Measurements from ENCODE around the gene LRRFIP1. TPM values are rescaled to one million over a fixed set of nuclear protein-coding genes. Genes with fewer than 3 reads are reported as not detected.

The LRRFIP1 gene
- total and polyA plus RNA-seq, 2 of the 13 experiments (the other 11 are each of a cell fraction or from before 2014, with no cell fraction given), result 15.9 to 40.5 TPM

GRCh38 chr2:237743561-237744269 is 116.3 kb downstream of the LRRFIP1 start (continued):
- peak; percentile 55; the same call in 1 of the 2 replicates for TF ChIP-seq TFDP1 (CRISPR knock-in tag; IDR thresholded peaks at IDR 0.05; ENCODE audit: borderline replicate concordance)
- peak; percentile 92 for TF ChIP-seq RXRA (CRISPR knock-in tag; IDR thresholded peaks at IDR 0.05)
- TF ChIP-seq SYNCRIP (IDR thresholded peaks at IDR 0.05; ENCODE audit: insufficient read depth, low read depth, low read length), result no peak
- TF ChIP-seq TEAD3 (CRISPR knock-in tag; optimal IDR thresholded peaks at IDR 0.05; ENCODE audit: borderline replicate concordance), result peak; percentile 94
- TF ChIP-seq ZFP82 (CRISPR knock-in tag; IDR thresholded peaks at IDR 0.05; ENCODE audit: borderline replicate concordance), result no peak
- no peak for TF ChIP-seq ZNF570 (CRISPR knock-in tag; IDR thresholded peaks at IDR 0.05; ENCODE audit: borderline replicate concordance)
- TF ChIP-seq NONO (IDR thresholded peaks at IDR 0.05), result no peak
- TF ChIP-seq NONO (CRISPR knock-in tag; conservative IDR thresholded peaks at IDR 0.05), result no peak
- 0 out of 2 replicates have a peak, but pooled peaks have one; percentile 28 for TF ChIP-seq RNF2 (conservative IDR thresholded peaks at IDR 0.05; ENCODE audit: low read depth)
- TF ChIP-seq SMAD9 (CRISPR knock-in tag; IDR thresholded peaks at IDR 0.05), result 0 out of 2 replicates have a peak, but pooled peaks have one; percentile 51
- TF ChIP-seq NRL (CRISPR knock-in tag; IDR thresholded peaks at IDR 0.05; ENCODE audit: borderline replicate concordance), result no peak
- TF ChIP-seq MED8 (CRISPR knock-in tag; IDR thresholded peaks at IDR 0.05; ENCODE audit: insufficient replicate concordance), result no peak
- TF ChIP-seq ZKSCAN1 (IDR thresholded peaks at IDR 0.05; ENCODE audit: low read length), result no peak
- TF ChIP-seq ETV5 (CRISPR knock-in tag; IDR thresholded peaks at IDR 0.05; ENCODE audit: borderline replicate concordance), result peak; percentile 68; the same call in 1 of the 2 replicates
- TF ChIP-seq SMAD1 (CRISPR knock-in tag; IDR thresholded peaks at IDR 0.05; ENCODE audit: borderline replicate concordance, low read depth), result no peak
- no peak for TF ChIP-seq SNAI1 (CRISPR knock-in tag; IDR thresholded peaks at IDR 0.05; ENCODE audit: borderline replicate concordance)
- TF ChIP-seq RNF219 (CRISPR knock-in tag; IDR thresholded peaks at IDR 0.05), result 0 out of 2 replicates have a peak, but pooled peaks have one; percentile 75
- TF ChIP-seq RARG (CRISPR knock-in tag; IDR thresholded peaks at IDR 0.05; ENCODE audit: low read depth), result no peak
- TF ChIP-seq PATZ1 (CRISPR knock-in tag; IDR thresholded peaks at IDR 0.05), result peak; percentile 78
- TF ChIP-seq ZNF709 (CRISPR knock-in tag; IDR thresholded peaks at IDR 0.05), result peak; percentile 59; the same call in 1 of the 2 replicates
- peak; percentile 36 for TF ChIP-seq STAG1 (CRISPR knock-in tag; IDR thresholded peaks at IDR 0.05)
- TF ChIP-seq KDM5A (IDR thresholded peaks at IDR 0.05; ENCODE audit: borderline replicate concordance, low read length), result no peak
- TF ChIP-seq SNAPC5 (CRISPR knock-in tag; IDR thresholded peaks at IDR 0.05; ENCODE audit: borderline replicate concordance), result peak; percentile 62; the same call in 1 of the 2 replicates

Measured in HepG2 (cell line).